NT2/D1 (cell line): ENCODE results near the gene GALNT12.

Experiments
- DNase-seq: peaks from one replicate; pipeline ENCODE4 v3.0.0-alpha.2; 2011; ENCODE audit warnings: low read depth, low spot score
- H3K27me3 ChIP-seq: 2 replicates; pipeline ENCODE4 v1.6.0; 2011; ENCODE audit warnings: mild to moderate bottlenecking; ENCODE audit not compliant: insufficient read length, insufficient read depth
- H3K36me3 ChIP-seq: 2 replicates; pipeline ENCODE4 v1.6.1; 2011; ENCODE audit warnings: mild to moderate bottlenecking, low read length, mixed read lengths; ENCODE audit not compliant: insufficient read depth, insufficient read length
- H3K4me1 ChIP-seq: 2 replicates; pipeline ENCODE4 v1.5.1; 2011; ENCODE audit not compliant: insufficient read depth, insufficient read length
- H3K4me3 ChIP-seq: 2 replicates; pipeline ENCODE4 v1.5.1; 2011; ENCODE audit warnings: low read depth; ENCODE audit not compliant: insufficient read length
- H3K9ac ChIP-seq: 2 replicates; pipeline ENCODE4 v1.6.0; 2011; ENCODE audit warnings: low read depth; ENCODE audit not compliant: insufficient read length
- H3K9me3 ChIP-seq: 2 replicates; pipeline ENCODE4 v1.5.1; 2011; ENCODE audit warnings: mild to moderate bottlenecking, low read length; ENCODE audit not compliant: insufficient read depth
- SUZ12 ChIP-seq: IDR thresholded peaks from 2 replicates; pipeline ENCODE4 v1.6.1; 2011; ENCODE audit not compliant: insufficient read length, insufficient read depth; ENCODE audit errors: extremely low read depth
- YY1 ChIP-seq: IDR thresholded peaks from 2 replicates; pipeline ENCODE4 v1.6.1; 2011; ENCODE audit not compliant: insufficient read length, insufficient read depth
- ZNF274 ChIP-seq: IDR thresholded peaks from 2 replicates; pipeline ENCODE4 v1.6.1; 2011; ENCODE audit warnings: mild to moderate bottlenecking, low read depth, low read length

Gene GALNT12

DNA sequence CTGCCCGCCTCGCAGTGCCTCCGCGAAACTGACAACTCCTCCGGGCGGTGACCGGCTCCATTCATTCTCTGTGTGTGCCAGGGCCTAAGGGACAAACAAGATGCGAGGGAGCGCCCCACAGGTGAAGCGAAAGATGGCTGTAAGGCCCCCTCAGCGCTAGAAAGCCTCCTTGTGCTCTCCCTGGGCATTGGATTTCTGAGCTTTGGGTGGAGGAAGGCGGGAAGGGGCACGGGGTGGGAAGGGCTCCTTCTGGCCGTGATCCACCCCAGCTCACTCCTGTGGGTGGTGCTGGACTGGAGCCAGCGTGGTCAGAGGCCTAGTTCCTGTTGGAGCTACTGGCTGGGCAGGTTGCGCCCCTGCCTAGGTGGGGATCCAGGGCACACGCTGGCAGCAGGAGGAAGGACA is 943 bp downstream of the GALNT12 start:
- Histone ChIP-seq H3K36me3 (no peaks in the 10 kb centered on the region), H3K27me3 (peaks cover 19% of the 10 kb centered on the region), H3K9ac (peak overlapping the region; percentile 81), H3K4me3 (peak overlapping the region; percentile 65), H3K4me1 (no peaks in the 10 kb centered on the region), H3K9me3 (no peaks in the 10 kb centered on the region)
- TF ChIP-seq ZNF274, result no peak
- DNase-seq, result no peak

- H3K36me3 ChIP-seq, result no peaks in the 10 kb centered on the region
- no peaks in the 10 kb centered on the region for H3K9me3 ChIP-seq
- H3K4me1 ChIP-seq, result no peaks in the 10 kb centered on the region
- H3K9ac ChIP-seq, result no peak overlapping the region
- H3K27me3 ChIP-seq, result peaks cover 19% of the 10 kb centered on the region
- H3K4me3 ChIP-seq, result no peak overlapping the region
- DNase-seq, result no peak
- TF ChIP-seq ZNF274 (no peak), YY1 (no peak), SUZ12 (no peak)
Observed at GRCh38 chr9:98808875-98809274, 1.4 kb downstream of the GALNT12 start.

DNA sequence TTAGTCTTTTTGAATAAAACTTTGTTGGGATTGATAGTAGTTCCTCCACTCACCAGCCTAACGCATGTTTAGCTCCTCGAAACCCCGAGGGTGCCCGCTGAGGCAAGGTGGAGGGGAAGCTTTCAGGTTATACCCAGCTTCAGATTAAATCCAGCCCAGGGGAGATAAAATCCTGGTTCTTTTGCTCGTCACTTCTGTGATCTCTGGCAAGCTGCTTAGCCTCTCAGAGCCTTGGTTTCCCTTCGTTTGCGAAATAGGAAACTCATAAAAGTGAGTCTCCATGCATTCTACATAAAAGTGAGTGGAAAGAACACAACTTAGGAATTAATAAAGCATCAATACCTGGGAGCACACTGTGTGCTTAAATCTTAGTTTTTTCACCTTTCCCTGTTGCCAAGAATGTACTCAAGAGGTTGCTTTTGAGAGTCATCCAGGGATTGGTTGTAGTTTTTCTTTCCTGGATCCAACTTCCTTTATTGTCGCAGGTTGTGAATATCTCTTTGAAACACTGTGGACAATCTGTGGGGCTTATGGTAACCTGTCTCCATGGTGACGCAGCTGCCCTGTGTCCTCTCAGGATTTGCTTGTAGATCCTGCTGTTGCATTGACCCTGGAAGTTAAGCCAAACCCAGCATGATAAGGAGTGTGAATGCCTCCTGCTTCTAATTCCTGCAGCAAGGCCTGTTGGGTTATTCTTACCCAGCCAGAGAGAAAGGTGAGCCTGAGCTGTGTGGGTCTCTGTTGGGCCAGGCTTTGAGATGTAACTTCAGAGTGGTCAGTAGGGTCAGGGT is 2.0 kb downstream of the GALNT12 start:
- no peak overlapping the region for H3K9ac ChIP-seq
- no peaks in the 10 kb centered on the region for H3K9me3 ChIP-seq

DNA sequence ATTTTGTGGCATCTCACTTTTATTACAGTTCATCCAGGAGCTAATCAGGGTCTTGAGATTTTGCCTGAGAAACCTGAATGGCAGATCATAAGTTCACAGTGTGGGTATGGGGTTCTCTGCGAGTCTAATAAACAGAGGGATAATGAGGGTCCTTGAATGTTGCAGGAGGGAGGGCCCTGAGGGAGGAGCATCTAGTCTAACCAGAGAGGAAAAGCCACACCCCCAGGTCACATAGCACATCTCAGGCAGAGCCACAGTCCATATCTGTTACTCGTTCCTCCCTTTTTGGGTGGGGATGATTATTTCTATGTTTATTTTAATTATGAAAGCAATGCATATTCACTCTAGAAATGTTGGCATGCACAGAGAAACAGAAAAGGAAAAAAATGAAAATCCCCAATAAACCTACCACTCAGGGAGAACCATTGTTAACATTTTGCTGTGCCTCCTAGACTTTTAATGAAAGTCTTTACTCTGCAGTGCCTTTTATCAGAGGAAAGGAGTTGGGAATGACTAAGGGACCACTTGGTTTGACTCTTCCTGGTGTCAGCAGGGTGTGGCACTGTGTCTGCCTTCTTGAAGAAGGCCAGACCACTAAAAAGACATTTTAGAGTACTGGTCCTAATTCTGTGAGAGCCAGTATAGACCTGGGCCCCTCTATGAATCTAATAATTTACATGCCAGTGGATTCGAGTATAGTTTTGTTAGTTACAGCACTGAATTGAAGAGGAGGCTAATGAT is 2.8 kb downstream of the GALNT12 start:
- no peak for DNase-seq
- Histone ChIP-seq H3K36me3 (no peaks in the 10 kb centered on the region), H3K9me3 (no peaks in the 10 kb centered on the region), H3K4me1 (no peaks in the 10 kb centered on the region), H3K27me3 (peaks cover 19% of the 10 kb centered on the region), H3K9ac (no peak overlapping the region), H3K4me3 (no peak overlapping the region)
- TF ChIP-seq YY1, result no peak
- TF ChIP-seq ZNF274, result no peak
- no peak for TF ChIP-seq SUZ12

More for the DNA sequence above, 2.0 kb downstream of the GALNT12 start:
- TF ChIP-seq YY1 (no peak), SUZ12 (no peak), ZNF274 (no peak)
- H3K36me3 ChIP-seq, result no peaks in the 10 kb centered on the region
- H3K4me3 ChIP-seq, result no peak overlapping the region
- no peaks in the 10 kb centered on the region for H3K4me1 ChIP-seq
- H3K27me3 ChIP-seq, result peaks cover 19% of the 10 kb centered on the region
- no peak for DNase-seq

- Histone ChIP-seq H3K27me3 (peaks cover 19% of the 10 kb centered on the region), H3K4me3 (no peak overlapping the region), H3K9ac (no peak overlapping the region), H3K36me3 (no peaks in the 10 kb centered on the region), H3K4me1 (no peaks in the 10 kb centered on the region), H3K9me3 (no peaks in the 10 kb centered on the region)
- TF ChIP-seq ZNF274, result no peak
- no peak for TF ChIP-seq SUZ12
- TF ChIP-seq YY1, result no peak
- no peak for DNase-seq
Observed at GRCh38 chr9:98811051-98811650, 3.7 kb downstream of the GALNT12 start.

DNA sequence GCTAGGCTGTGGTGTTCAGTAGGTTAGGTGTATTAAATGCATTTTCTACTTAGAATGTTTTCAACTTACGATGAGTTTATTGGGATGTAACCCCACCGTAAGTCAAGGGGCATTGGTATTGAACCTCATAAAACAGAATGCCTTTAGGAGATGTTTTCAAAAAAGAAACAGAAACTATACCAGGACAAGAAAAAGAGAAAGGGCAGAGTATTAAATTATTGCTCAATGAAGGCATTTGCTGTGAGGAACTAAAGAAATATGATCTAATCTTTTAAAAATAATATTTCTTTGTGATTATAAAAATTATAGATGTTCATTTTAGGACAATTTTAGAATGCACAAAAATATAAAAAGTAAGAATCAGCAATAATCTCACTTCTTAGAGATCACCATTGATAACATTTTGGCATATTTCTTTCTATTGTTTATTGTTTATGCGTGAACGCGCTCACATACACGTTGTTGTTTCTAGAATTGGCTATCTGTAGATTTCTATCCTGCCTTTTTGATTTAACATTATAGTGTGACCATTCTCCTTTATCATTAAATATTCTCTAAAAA is 8.0 kb downstream of the GALNT12 start:
- Histone ChIP-seq H3K27me3 (no peaks in the 10 kb centered on the region), H3K36me3 (no peaks in the 10 kb centered on the region), H3K4me1 (no peaks in the 10 kb centered on the region), H3K9ac (no peak overlapping the region), H3K4me3 (no peak overlapping the region), H3K9me3 (no peaks in the 10 kb centered on the region)
- no peak for TF ChIP-seq ZNF274
- DNase-seq, result no peak

- H3K27me3 ChIP-seq, result no peaks in the 10 kb centered on the region
- H3K9me3 ChIP-seq, result peaks cover 7% of the 10 kb centered on the region; the same call in 1 of the 2 replicates
- H3K4me1 ChIP-seq, result no peaks in the 10 kb centered on the region
- no peaks in the 10 kb centered on the region for H3K36me3 ChIP-seq
- no peak for DNase-seq
- H3K4me3 ChIP-seq, result no peak overlapping the region
- no peak overlapping the region for H3K9ac ChIP-seq
- TF ChIP-seq SUZ12, result no peak
- TF ChIP-seq YY1, result no peak
- TF ChIP-seq ZNF274, result no peak
Observed at GRCh38 chr9:98818764-98819163, 11.3 kb downstream of the GALNT12 start.
